Breast epithelium (tissue), 3 donors: ENCODE data around the gene MBOAT2.

ENCODE experiments used
- CTCF ChIP-seq, 3 donors: fragments of 450-650 bp; IDR thresholded peaks; one replicate each; pipeline ENCODE4 v1.5.1; 2016 to 2017; ENCODE audit warnings: antibody characterized with exemption in 3 of 3, mild to moderate bottlenecking in 3 of 3, moderate library complexity in 3 of 3
- POLR2A ChIP-seq: fragments of 450-650 bp; IDR thresholded peaks from one replicate; pipeline ENCODE4 v1.6.1; 2016; ENCODE audit warnings: antibody characterized with exemption, mild to moderate bottlenecking, moderate library complexity
- POLR2AphosphoS5 ChIP-seq, 3 donors: sonication (generic); formaldehyde crosslinking; IDR thresholded peaks; one replicate each; pipeline ENCODE4 v1.6.1; 2017; ENCODE audit warnings: antibody characterized with exemption in 3 of 3

GRCh38 chr2:8980096-8980495 lies 23.4 kb downstream of the MBOAT2 start:
- TF ChIP-seq CTCF (IDR thresholded peaks at IDR 0.05) (no peak), POLR2A (no peak), POLR2AphosphoS5 (IDR thresholded peaks at IDR 0.05) (no peak)
